ENCODE measurements around the gene WDR82. TPM values are rescaled to one million over a fixed set of nuclear protein-coding genes. Genes with fewer than 3 reads are reported as not detected.
A peak's percentile ranks its signal among the peaks of the same experiment; 100 is the strongest.

WDR82 gene
- total and polyA plus RNA-seq, 10 of the 15 experiments (the other 5 are each of a cell fraction or from before 2014, with no cell fraction given), result 10.1 to 82.4 (median 48.7) TPM

- TF ChIP-seq E4F1 (IDR thresholded peaks at IDR 0.05; ENCODE audit: borderline replicate concordance, partially characterized antibody) (no peak), KAT2A (conservative IDR thresholded peaks at IDR 0.05; ENCODE audit: control insufficient read depth, low read depth, low read length) (no peak), ZNF207 (IDR thresholded peaks at IDR 0.05; ENCODE audit: borderline replicate concordance) (no peak), NKRF (conservative IDR thresholded peaks at IDR 0.05) (no peak), ZZZ3 (IDR thresholded peaks at IDR 0.05; ENCODE audit: control insufficient read depth, insufficient read length, low read depth) (no peak), NFYB (IDR thresholded peaks at IDR 0.05; ENCODE audit: insufficient read depth, low read depth, low read length) (peak; percentile 87), TCF3 (IDR thresholded peaks at IDR 0.05; ENCODE audit: borderline replicate concordance, insufficient read depth, low read depth, low read length) (peak; percentile 23; the same call in 1 of the 2 replicates), SRF (IDR thresholded peaks at IDR 0.05; ENCODE audit: low read depth in 2 of 2, low read length in 2 of 2) (no peak)
Observed at GRCh38 chr3:52240059-52240885, 38.2 kb downstream of the WDR82 start (continued).
